NCI-H2227 treated with DMSO at 0.1 percent for 48 hours (cell line): ENCODE results near the gene PSG7.
"Not testable (repeated sequence)": the region's sequence is repeated elsewhere in the genome, so short reads cannot be mapped to it uniquely, and the experiment has no call there.

ENCODE experiments used
- DNase-seq: peaks from one replicate; lab custom pipeline; 2025; lab: John Stamatoyannopoulos, UW

Gene PSG7

DNA sequence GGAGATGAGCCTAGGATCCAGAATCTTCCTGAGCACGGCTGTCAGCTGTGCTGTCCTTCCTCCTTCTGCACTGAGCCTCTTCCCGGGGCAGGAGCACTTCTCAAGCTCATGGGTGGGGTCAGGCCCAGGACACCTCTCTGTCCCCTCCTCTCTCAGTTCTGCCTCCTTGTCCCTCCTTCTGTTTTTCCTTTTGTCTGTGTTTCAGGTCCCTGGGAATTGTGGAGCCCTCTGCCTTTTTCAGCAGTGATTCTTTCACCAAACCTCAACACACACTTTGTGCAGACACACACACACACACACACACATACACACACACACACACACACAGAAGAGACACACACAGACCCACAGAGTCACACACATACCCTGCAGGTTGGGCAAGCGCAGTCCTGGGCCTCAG, at the start of gene PSG7:
Gene PSG7 (minus strand): TSS at position 101 of the 400 bp plus-strand sequence. CDS start 131 bp downstream, outside the sequence.
- not testable (repeated sequence) for DNase-seq

DNA sequence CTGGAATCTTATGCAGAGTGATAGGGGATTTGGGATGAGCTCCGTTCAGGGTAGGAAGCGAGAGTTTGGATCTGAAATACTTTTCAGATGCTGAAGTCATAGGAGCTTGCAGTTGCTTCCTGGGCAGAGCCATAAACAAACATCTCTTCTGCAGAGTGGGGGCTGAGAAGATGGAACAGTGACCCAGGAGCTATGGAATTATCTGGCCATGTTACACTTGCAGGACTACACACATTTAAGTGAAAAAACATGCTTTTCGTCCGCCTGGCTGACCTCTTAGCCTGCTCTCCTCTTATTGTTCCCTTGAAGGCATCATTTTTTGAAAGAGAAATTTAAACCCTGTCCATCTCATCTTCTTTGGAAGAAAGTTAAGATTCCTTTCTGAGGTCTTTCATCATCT, 48.6 kb upstream of the PSG7 start:
- no peak for DNase-seq

DNA sequence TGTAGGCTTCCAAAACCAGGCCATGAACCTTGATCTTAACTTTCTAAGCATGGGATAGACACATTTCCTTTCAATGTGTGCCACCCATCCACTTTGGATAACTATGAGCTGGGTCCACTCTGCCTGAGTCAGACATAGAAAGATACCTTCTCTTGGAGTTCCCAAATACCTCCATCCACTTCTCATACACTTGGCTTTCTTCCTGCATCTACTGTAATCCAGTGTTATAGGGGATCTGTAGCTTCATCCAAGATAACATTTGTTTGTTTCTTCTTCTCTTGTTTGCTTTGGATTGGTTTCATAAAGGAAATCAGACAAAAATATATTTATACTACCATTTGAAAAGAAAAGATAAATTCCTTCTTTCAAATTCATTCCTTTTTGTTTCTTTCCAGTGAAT, 45.1 kb upstream of the PSG7 start:
- not testable (repeated sequence) for DNase-seq

DNA sequence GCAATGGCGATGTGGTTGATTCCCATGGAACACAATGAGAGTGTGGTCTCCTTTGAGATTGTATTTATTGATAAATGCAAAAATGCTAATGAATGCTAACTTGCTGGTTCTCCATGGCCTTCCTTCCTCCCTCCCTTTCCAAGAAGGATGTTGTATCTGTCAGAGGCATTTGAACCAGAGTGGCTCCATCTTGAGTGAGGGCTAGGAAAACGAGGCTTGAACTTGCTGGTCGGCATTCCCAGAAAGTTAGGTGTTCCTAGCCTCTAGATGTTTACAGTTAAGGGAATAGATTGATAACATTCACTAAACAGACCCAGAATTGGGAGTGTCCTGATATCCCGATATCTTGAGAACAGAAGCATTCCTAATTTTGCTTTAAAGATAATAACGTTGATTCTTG, 34.4 kb upstream of the PSG7 start:
- DNase-seq: not testable (repeated sequence)

GRCh38 chr19:42965176-42965575, 28.2 kb upstream of the PSG7 start:
- no peak for DNase-seq

DNA sequence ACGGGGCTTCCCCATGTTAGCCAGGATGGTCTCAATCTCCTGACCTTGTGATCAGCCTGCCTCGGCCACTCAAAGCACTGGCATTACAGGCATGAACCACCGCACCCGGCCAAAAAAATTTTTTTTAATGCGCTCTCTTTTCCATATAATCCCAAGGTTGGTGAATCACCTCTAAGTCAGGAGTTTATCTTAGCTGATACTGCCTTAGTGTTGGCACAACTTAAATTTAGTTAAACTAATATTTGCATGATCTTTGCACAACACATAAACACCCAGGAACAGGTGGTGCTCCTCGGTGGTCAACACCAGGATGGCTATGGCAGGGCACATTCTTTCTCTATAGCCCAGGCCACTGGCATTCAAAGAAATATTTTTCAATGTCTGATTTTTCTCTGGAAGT, 24.1 kb upstream of the PSG7 start:
- DNase-seq: no peak

- not testable (repeated sequence) for DNase-seq
Observed at GRCh38 chr19:42952126-42952525, 15.1 kb upstream of the PSG7 start.

DNA sequence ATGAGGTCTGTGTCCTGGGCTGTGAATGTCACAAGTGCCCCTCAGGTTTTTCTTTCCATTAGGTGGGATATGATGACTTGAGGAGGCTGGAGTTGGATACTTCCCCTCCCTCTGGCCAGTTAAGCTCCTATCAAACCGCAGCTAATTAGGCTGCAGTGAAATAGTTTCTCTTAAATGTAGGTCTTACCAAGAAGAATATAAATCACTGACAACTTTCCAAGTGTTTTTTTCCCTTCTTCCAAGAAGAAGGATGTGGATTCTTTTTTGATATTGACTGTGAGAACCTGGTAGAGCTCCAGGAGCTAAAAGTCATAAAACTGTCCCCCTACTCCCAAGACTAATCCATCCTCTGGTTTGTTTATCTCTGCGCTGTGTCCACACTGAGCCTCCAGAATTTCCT, 14.5 kb upstream of the PSG7 start:
- not testable (repeated sequence) for DNase-seq

GRCh38 chr19:42942187-42942789, 5.3 kb upstream of the PSG7 start:
- DNase-seq: peak; percentile 13

- not testable (repeated sequence) for DNase-seq
Observed at GRCh38 chr19:42934726-42935125, 2.3 kb downstream of the PSG7 start.

DNA sequence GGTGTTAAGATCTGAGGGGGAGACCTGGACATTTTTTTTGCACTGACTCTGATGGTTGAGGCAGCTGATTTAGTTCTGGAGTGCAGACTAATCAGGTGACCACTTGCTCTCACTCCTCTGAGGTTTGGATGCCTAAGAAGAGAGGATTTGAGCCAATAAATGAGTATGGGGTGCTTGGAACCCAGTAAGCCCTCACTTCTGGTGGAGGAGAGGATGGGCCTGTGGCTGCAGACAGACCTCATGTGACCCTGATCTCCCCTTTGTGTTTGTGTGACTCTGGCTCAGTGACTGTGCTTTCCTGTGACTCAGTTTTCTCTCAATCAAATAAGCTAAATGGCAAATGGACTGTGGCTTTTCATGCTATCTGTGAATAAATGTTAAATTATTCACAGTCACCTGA, 2.8 kb downstream of the PSG7 start:
- not testable (repeated sequence) for DNase-seq

GRCh38 chr19:42933412-42933811, 3.6 kb downstream of the PSG7 start:
- not testable (repeated sequence) for DNase-seq

DNA sequence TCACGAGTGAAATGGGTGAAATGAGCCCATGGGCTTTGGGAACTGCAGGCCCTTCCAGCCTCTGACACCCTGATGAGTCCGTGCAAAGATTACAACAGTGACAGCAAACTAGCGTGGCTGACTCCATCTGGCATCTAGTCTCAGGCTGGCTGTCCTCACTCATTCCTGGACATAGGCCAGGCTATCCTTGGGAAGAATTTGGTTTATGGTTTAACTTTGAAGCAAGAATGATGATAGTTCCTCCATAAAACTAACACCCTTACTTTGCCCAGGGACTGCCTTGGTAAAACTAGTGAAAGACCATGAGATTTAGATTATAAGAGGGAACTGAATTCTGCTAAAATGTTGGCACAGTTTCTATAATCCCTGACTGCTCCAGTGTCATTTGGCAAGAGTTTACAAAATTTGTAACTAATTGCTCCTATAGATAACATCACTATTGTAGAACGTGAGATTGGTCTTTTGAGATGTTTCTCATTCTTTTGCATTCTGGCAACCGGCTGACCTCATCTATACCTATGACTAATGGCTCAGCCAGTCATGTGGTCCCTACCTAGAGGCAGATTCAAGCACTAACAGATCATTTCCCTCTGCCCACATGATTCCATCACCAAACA, 4.4 kb downstream of the PSG7 start:
- not testable (repeated sequence) for DNase-seq

- DNase-seq: not testable (repeated sequence)
Observed at GRCh38 chr19:42930214-42930613, 6.8 kb downstream of the PSG7 start.

GRCh38 chr19:42928896-42929295, 8.1 kb downstream of the PSG7 start:
- DNase-seq: no peak

- no peak for DNase-seq
Observed at GRCh38 chr19:42926781-42927180, 10.2 kb downstream of the PSG7 start.

DNA sequence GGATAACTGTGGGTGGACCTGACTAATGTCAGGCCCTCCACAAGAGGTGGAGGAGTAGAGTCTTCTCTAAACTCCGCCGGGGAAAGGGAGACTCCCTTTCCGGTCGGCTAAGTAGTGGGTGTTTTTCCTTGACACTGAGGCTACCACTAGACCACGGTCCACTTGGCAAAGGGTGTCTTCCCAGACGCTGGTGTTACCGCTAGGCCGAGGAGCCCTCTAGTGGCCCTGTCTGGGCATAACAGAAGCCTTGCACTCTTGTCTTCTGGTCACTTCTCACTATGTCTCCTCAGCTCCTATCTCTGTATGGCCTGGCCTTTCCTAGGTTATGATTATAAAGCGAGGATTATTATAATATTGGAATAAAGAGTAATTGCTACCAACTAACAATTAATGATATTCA, 13.9 kb downstream of the PSG7 start:
- DNase-seq: peak; percentile 32

GRCh38 chr19:42920971-42921370, 16.0 kb downstream of the PSG7 start:
- not testable (repeated sequence) for DNase-seq

- no peak for DNase-seq
Observed at GRCh38 chr19:42919757-42920079, 17.3 kb downstream of the PSG7 start.

- DNase-seq: not testable (repeated sequence)
Observed at GRCh38 chr19:42919070-42919756, 17.8 kb downstream of the PSG7 start.

DNA sequence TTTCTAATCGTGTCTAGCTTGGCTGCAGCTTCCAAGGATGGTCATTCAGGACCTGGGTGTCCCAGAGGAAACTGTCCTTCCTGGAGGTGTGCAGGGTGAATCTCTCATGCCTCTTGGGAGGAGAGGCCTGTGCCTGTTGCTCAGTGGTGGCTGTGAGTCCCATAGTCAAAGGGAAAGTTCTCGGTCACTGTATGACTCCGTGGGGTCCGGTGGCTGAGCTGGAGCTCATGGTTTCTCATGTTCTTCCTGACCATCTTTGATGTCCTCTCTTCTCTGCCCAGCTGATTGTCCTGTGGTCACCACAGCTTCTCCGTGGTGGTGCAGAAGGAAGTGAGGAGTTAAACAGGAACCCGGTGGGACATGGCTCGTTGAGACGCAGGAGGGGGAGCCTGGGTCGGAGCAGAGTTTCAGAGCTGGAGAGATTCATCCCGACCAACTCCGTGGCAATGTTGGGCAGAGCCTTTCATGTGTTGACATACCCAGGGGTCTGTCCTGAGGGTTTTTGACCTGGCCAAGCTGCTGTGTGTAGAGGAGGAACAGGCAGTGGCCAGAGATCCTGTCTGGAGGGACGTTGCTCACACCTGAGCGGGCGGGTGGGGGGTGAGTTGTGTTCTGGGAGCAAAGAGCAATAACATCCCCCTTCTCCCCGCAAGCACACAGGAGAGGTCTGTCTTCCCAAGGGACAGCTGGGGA, 18.5 kb downstream of the PSG7 start:
- DNase-seq: not testable (repeated sequence)

DNA sequence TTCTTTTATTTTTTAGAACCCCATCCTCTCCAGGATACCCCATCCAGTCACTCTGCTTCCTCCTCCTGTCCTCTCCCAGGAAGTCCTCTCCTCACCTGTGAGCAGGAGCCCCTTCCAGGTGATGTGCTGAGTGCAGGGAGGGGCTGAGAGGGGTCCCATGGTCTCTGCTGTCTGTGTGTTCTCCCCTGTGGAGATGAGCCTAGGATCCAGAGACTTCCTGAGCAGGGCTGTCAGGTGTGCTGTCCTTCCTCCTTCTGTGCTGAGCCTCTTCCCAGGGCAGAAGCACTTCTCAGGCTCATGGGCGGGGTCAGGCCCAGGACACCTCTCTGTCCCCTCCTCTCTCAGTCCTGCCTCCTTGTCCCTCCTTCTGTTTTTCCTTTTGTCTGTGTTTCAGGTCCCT, 19.4 kb downstream of the PSG7 start, which contains the start of gene PSG6:
Gene PSG6 (minus strand): TSS at position 261 of the 400 bp plus-strand sequence. CDS start 102 bp downstream, at position 159.
- DNase-seq: not testable (repeated sequence)

GRCh38 chr19:42916931-42917330, 20.1 kb downstream of the PSG7 start:
- DNase-seq: not testable (repeated sequence)
